PC-3 (cell line): Measurements from ENCODE around the gene TANC1.

Source experiments
- EZH2 ChIP-seq: fragments of 300-600 bp; sonication (generic); IDR thresholded peaks from one replicate; pipeline ENCODE4 v1.6.1; 2017; ENCODE audit warnings: antibody characterized with exemption, mild to moderate bottlenecking, low read length; ENCODE audit not compliant: unreplicated experiment
- TF ChIP-seq, protein P1 (sequence below): fragments of 300-600 bp; sonication (generic); conservative IDR thresholded peaks from 2 replicates; pipeline ENCODE4 v1.5.1; 2017; ENCODE audit warnings: antibody characterized with exemption, low read depth, mild to moderate bottlenecking, low read length

DNA sequence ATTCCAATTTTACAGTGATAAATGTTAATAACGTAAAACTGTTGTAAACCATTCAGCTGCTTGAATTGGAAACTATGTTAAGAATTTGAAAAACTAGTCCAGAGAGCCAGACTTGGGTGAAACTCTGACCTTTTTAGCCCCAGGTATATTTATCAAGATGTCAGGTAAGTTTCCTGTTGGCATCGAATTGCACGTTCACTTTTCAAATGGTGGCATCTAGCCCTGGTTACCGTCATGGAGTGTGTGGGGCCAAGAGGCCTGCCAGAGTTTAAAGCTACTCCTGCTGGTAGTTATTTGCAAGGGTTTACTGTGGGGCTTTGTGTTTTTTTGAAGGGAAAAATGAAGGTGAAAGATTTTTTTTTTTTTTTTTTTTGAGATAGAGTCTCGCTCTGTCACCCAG lies 208.1 kb downstream of the TANC1 start:
- TF ChIP-seq EZH2, result no peak
- TF ChIP-seq, protein P1, sequence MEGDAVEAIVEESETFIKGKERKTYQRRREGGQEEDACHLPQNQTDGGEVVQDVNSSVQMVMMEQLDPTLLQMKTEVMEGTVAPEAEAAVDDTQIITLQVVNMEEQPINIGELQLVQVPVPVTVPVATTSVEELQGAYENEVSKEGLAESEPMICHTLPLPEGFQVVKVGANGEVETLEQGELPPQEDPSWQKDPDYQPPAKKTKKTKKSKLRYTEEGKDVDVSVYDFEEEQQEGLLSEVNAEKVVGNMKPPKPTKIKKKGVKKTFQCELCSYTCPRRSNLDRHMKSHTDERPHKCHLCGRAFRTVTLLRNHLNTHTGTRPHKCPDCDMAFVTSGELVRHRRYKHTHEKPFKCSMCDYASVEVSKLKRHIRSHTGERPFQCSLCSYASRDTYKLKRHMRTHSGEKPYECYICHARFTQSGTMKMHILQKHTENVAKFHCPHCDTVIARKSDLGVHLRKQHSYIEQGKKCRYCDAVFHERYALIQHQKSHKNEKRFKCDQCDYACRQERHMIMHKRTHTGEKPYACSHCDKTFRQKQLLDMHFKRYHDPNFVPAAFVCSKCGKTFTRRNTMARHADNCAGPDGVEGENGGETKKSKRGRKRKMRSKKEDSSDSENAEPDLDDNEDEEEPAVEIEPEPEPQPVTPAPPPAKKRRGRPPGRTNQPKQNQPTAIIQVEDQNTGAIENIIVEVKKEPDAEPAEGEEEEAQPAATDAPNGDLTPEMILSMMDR, result no peak
